Activated T-cell treated with anti-CD3 and anti-CD28 coated beads for 24 hours (primary cell): ENCODE data around the gene PPT2.
"Not testable (repeated sequence)": the region's sequence is repeated elsewhere in the genome, so short reads cannot be mapped to it uniquely, and the experiment has no call there.

ENCODE experiments used
- DNase-seq: peaks from one replicate; pipeline ENCODE4 v3.0.0-alpha.2; 2020; ENCODE audit warnings: low read depth

Gene PPT2

GRCh38 chr6:32189742-32190053 is 35.8 kb downstream of the PPT2 start:
- DNase-seq: no peak

GRCh38 chr6:32190054-32190851 is 36.3 kb downstream of the PPT2 start, which contains the start of gene PBX2:
TSS of gene PBX2 (minus strand) at chr6:32190202. CDS start at chr6:32189915, 287 bp downstream.
- DNase-seq: peak; percentile 79

- no peak for DNase-seq
These were observed 37.2 kb downstream of the PPT2 start for GRCh38 chr6:32190911-32191677.

- no peak for DNase-seq
These were observed 38.0 kb downstream of the PPT2 start for GRCh38 chr6:32191696-32192607.

GRCh38 chr6:32192608-32193039 is 38.7 kb downstream of the PPT2 start, which contains the start of gene GPSM3:
TSS of gene GPSM3 (minus strand) at chr6:32192643. CDS start at chr6:32192513, 130 bp downstream.
- peak; percentile 41 for DNase-seq

- not testable (repeated sequence) for DNase-seq
These were observed 39.2 kb downstream of the PPT2 start for GRCh38 chr6:32193096-32193495.

- DNase-seq: no peak
These were observed 40.4 kb downstream of the PPT2 start for GRCh38 chr6:32194388-32194787.

GRCh38 chr6:32194825-32195651 is 41.1 kb downstream of the PPT2 start:
- DNase-seq: no peak

- DNase-seq: peak; percentile 100
These were observed 41.6 kb downstream of the PPT2 start for GRCh38 chr6:32195652-32195901.

- DNase-seq: peak; percentile 53
These were observed 42.2 kb downstream of the PPT2 start for GRCh38 chr6:32195902-32196681.

GRCh38 chr6:32196682-32197616 is 43.0 kb downstream of the PPT2 start:
- no peak for DNase-seq

- DNase-seq: no peak
These were observed 44.4 kb downstream of the PPT2 start for GRCh38 chr6:32198345-32198696.

- DNase-seq: no peak
These were observed 44.9 kb downstream of the PPT2 start for GRCh38 chr6:32198866-32199265.

- no peak for DNase-seq
These were observed 47.0 kb downstream of the PPT2 start for GRCh38 chr6:32200711-32201475.

- DNase-seq: no peak
These were observed 48.2 kb downstream of the PPT2 start for GRCh38 chr6:32202186-32202585.

- no peak for DNase-seq
These were observed 49.7 kb downstream of the PPT2 start for GRCh38 chr6:32203426-32204267.

GRCh38 chr6:32204268-32204715 is 50.4 kb downstream of the PPT2 start:
- no peak for DNase-seq

- DNase-seq: no peak
These were observed 55.1 kb downstream of the PPT2 start for GRCh38 chr6:32208996-32209395.
